Mesendoderm (in vitro differentiated cells): ENCODE measurements around the gene CDH23.

ENCODE experiments used
- DNase-seq: peaks from one replicate; pipeline ENCODE4 v3.0.0; 2013
- H2AK5ac ChIP-seq: 2 replicates; pipeline ENCODE4 v1.6.1; 2013; ENCODE audit warnings: low read length, inconsistent platforms
- H2BK120ac ChIP-seq: 2 replicates; pipeline ENCODE4 v1.6.1; 2013; ENCODE audit warnings: low read depth, mild to moderate bottlenecking, low read length, moderate library complexity, mixed read lengths
- H2BK15ac ChIP-seq: replicated peaks from 2 replicates; pipeline ENCODE4 v1.6.1; 2013; ENCODE audit warnings: low read depth, mild to moderate bottlenecking, moderate library complexity
- H2BK5ac ChIP-seq: 2 replicates; pipeline ENCODE4 v1.6.1; 2013; ENCODE audit warnings: low read length, inconsistent platforms
- H3K18ac ChIP-seq: 2 replicates; pipeline ENCODE4 v1.6.1; 2013; ENCODE audit warnings: mild to moderate bottlenecking, low read length, mixed read lengths
- H3K23ac ChIP-seq: one replicate; pipeline ENCODE4 v1.6.1; 2013; ENCODE audit warnings: low read length
- H3K27ac ChIP-seq: 2 replicates; pipeline ENCODE4 v1.5.1; 2013; ENCODE audit warnings: low read depth, mild to moderate bottlenecking, inconsistent platforms, low read length, moderate library complexity
- H3K27me3 ChIP-seq: 2 replicates; pipeline ENCODE4 v1.6.1; 2013; ENCODE audit warnings: low read length, control low read depth, mild to moderate bottlenecking, inconsistent platforms; ENCODE audit not compliant: insufficient read depth, poor library complexity
- H3K36me3 ChIP-seq: 2 replicates; pipeline ENCODE4 v1.6.1; 2013; ENCODE audit warnings: low read length, inconsistent platforms; ENCODE audit not compliant: control insufficient read depth, insufficient read depth
- H3K4ac ChIP-seq: one replicate; pipeline ENCODE4 v1.6.1; 2013; ENCODE audit warnings: low read depth, mild to moderate bottlenecking, low read length, moderate library complexity
- H3K4me1 ChIP-seq: 2 replicates; pipeline ENCODE4 v1.6.1; 2013; ENCODE audit warnings: low read depth, low read length, inconsistent platforms; ENCODE audit not compliant: control insufficient read depth
- H3K4me2 ChIP-seq: 2 replicates; pipeline ENCODE4 v1.6.1; 2013; ENCODE audit warnings: low read length
- H3K4me3 ChIP-seq: 2 replicates; pipeline ENCODE4 v1.5.1; 2013; ENCODE audit warnings: mild to moderate bottlenecking, low read length
- H3K56ac ChIP-seq: one replicate; pipeline ENCODE4 v1.6.1; 2013; ENCODE audit warnings: low read length
- H3K79me1 ChIP-seq: 2 replicates; pipeline ENCODE4 v1.6.1; 2013; ENCODE audit warnings: low read length, inconsistent platforms
- H3K79me2 ChIP-seq: 2 replicates; pipeline ENCODE4 v1.6.1; 2013; ENCODE audit warnings: mild to moderate bottlenecking, low read length; ENCODE audit not compliant: control insufficient read depth, insufficient read depth
- H3K9ac ChIP-seq: 2 replicates; pipeline ENCODE4 v1.6.1; 2013; ENCODE audit warnings: low read length, inconsistent platforms
- H4K5ac ChIP-seq: one replicate; pipeline ENCODE4 v1.6.1; 2013; ENCODE audit warnings: low read length
- H4K8ac ChIP-seq: one replicate; pipeline ENCODE4 v1.6.1; 2013; ENCODE audit warnings: low read depth, mild to moderate bottlenecking, control low read depth, low read length, moderate library complexity
- WGBS: extraction: QIAGEN DNeasy Blood & Tissue Kit; methylation state at CpG from one replicate; pipeline ENCODE4 v1.1.7; 2013; ENCODE audit warnings: low lambda C conversion rate, missing lambda C conversion rate; ENCODE audit not compliant: insufficient coverage; ENCODE audit errors: extremely low coverage; 5-methylcytosine and 5-hydroxymethylcytosine counted together

Gene CDH23

GRCh38 chr10:71478813-71479365 is 82.2 kb downstream of the CDH23 start:
- H3K79me1 ChIP-seq = no peaks in the 10 kb centered on the region
- no peaks in the 10 kb centered on the region for H3K27me3 ChIP-seq
- no peak overlapping the region for H4K8ac ChIP-seq

GRCh38 chr10:71479831-71480230 is 83.1 kb downstream of the CDH23 start:
- H2BK15ac ChIP-seq = no peak overlapping the region
- no CpG with 5 or more reads among the region's 5 CpGs for WGBS
- H2BK120ac ChIP-seq = no peak overlapping the region
- H3K36me3 ChIP-seq = no peaks in the 10 kb centered on the region
- H3K4ac ChIP-seq = no peak overlapping the region
- H2BK5ac ChIP-seq = no peak overlapping the region
- H4K8ac ChIP-seq = no peak overlapping the region
- H3K27ac ChIP-seq = no peak overlapping the region
- DNase-seq = no peak
- no peak overlapping the region for H3K4me2 ChIP-seq
- H3K79me1 ChIP-seq = no peaks in the 10 kb centered on the region
- no peak overlapping the region for H3K4me3 ChIP-seq
- no peak overlapping the region for H2AK5ac ChIP-seq
- no peak overlapping the region for H3K23ac ChIP-seq
- no peaks in the 10 kb centered on the region for H3K79me2 ChIP-seq
- H3K4me1 ChIP-seq = peaks cover 3% of the 10 kb centered on the region
- no peak overlapping the region for H3K9ac ChIP-seq
- H3K18ac ChIP-seq = no peak overlapping the region
- H3K56ac ChIP-seq = no peak overlapping the region
- no peaks in the 10 kb centered on the region for H3K27me3 ChIP-seq
- no peak overlapping the region for H4K5ac ChIP-seq

More at GRCh38 chr10:71478813-71479365, 82.2 kb downstream of the CDH23 start:
- Histone ChIP-seq H3K4me1 (peaks cover 3% of the 10 kb centered on the region), H3K4me2 (no peak overlapping the region), H3K23ac (no peak overlapping the region), H3K9ac (no peak overlapping the region), H3K4me3 (no peak overlapping the region), H2BK15ac (no peak overlapping the region), H3K27ac (no peak overlapping the region), H2BK120ac (no peak overlapping the region), H3K4ac (no peak overlapping the region), H2BK5ac (no peak overlapping the region), H3K36me3 (no peaks in the 10 kb centered on the region), H3K79me2 (no peaks in the 10 kb centered on the region), H3K56ac (no peak overlapping the region), H2AK5ac (no peak overlapping the region), H3K18ac (no peak overlapping the region), H4K5ac (no peak overlapping the region)
- DNase-seq = no peak
- WGBS = no CpG with 5 or more reads among the region's 5 CpGs

- H3K4me1 ChIP-seq = no peaks in the 10 kb centered on the region
- no peak overlapping the region for H3K56ac ChIP-seq
- no peak overlapping the region for H3K4me2 ChIP-seq
- no peak for DNase-seq
- WGBS = no CpG with 5 or more reads among the region's 5 CpGs
- no peak overlapping the region for H4K5ac ChIP-seq
- no peak overlapping the region for H2BK120ac ChIP-seq
- no peaks in the 10 kb centered on the region for H3K27me3 ChIP-seq
- H3K9ac ChIP-seq = no peak overlapping the region
- H3K18ac ChIP-seq = no peak overlapping the region
- H2BK5ac ChIP-seq = no peak overlapping the region
- no peaks in the 10 kb centered on the region for H3K79me1 ChIP-seq
- H2AK5ac ChIP-seq = no peak overlapping the region
- no peaks in the 10 kb centered on the region for H3K36me3 ChIP-seq
- no peak overlapping the region for H4K8ac ChIP-seq
- H3K23ac ChIP-seq = no peak overlapping the region
- no peak overlapping the region for H3K4me3 ChIP-seq
- no peak overlapping the region for H2BK15ac ChIP-seq
- no peaks in the 10 kb centered on the region for H3K79me2 ChIP-seq
- no peak overlapping the region for H3K27ac ChIP-seq
- no peak overlapping the region for H3K4ac ChIP-seq
These were observed 83.9 kb downstream of the CDH23 start for GRCh38 chr10:71480662-71481061.

GRCh38 chr10:71481746-71482410 is 85.2 kb downstream of the CDH23 start:
- no peak overlapping the region for H3K23ac ChIP-seq
- no peak overlapping the region for H4K8ac ChIP-seq
- H3K4ac ChIP-seq = no peak overlapping the region
- H3K18ac ChIP-seq = no peak overlapping the region
- H3K36me3 ChIP-seq = no peaks in the 10 kb centered on the region
- no peak overlapping the region for H3K56ac ChIP-seq
- no peak for DNase-seq
- no peak overlapping the region for H3K4me2 ChIP-seq
- no CpG with 5 or more reads among the region's 13 CpGs for WGBS
- no peak overlapping the region for H3K4me3 ChIP-seq
- H3K27me3 ChIP-seq = no peaks in the 10 kb centered on the region
- no peak overlapping the region for H3K9ac ChIP-seq
- no peak overlapping the region for H2BK120ac ChIP-seq
- H3K27ac ChIP-seq = no peak overlapping the region
- no peaks in the 10 kb centered on the region for H3K79me1 ChIP-seq
- H4K5ac ChIP-seq = no peak overlapping the region
- H2BK5ac ChIP-seq = no peak overlapping the region
- H3K79me2 ChIP-seq = no peaks in the 10 kb centered on the region
- H2BK15ac ChIP-seq = no peak overlapping the region
- H3K4me1 ChIP-seq = no peaks in the 10 kb centered on the region
- no peak overlapping the region for H2AK5ac ChIP-seq

- no peak overlapping the region for H3K23ac ChIP-seq
- no peaks in the 10 kb centered on the region for H3K79me1 ChIP-seq
- H4K5ac ChIP-seq = no peak overlapping the region
- no peak overlapping the region for H3K18ac ChIP-seq
- no peak overlapping the region for H3K4me3 ChIP-seq
- H2BK120ac ChIP-seq = no peak overlapping the region
- WGBS = no CpG with 5 or more reads among the region's 6 CpGs
- H3K27ac ChIP-seq = no peak overlapping the region
- H3K56ac ChIP-seq = no peak overlapping the region
- no peaks in the 10 kb centered on the region for H3K79me2 ChIP-seq
- DNase-seq = no peak
- H3K4ac ChIP-seq = no peak overlapping the region
- H2BK5ac ChIP-seq = no peak overlapping the region
- H3K4me1 ChIP-seq = no peaks in the 10 kb centered on the region
- no peaks in the 10 kb centered on the region for H3K36me3 ChIP-seq
- no peaks in the 10 kb centered on the region for H3K27me3 ChIP-seq
- no peak overlapping the region for H4K8ac ChIP-seq
- no peak overlapping the region for H3K4me2 ChIP-seq
- H3K9ac ChIP-seq = no peak overlapping the region
- no peak overlapping the region for H2AK5ac ChIP-seq
- no peak overlapping the region for H2BK15ac ChIP-seq
These were observed 85.9 kb downstream of the CDH23 start for GRCh38 chr10:71482620-71483019.

- H3K4me2 ChIP-seq = no peak overlapping the region
- H3K27ac ChIP-seq = no peak overlapping the region
- no peak overlapping the region for H4K8ac ChIP-seq
- no peaks in the 10 kb centered on the region for H3K4me1 ChIP-seq
- H3K4ac ChIP-seq = no peak overlapping the region
- H2BK5ac ChIP-seq = no peak overlapping the region
- no peaks in the 10 kb centered on the region for H3K36me3 ChIP-seq
- no CpG with 5 or more reads among the region's 4 CpGs for WGBS
- H3K79me2 ChIP-seq = no peaks in the 10 kb centered on the region
- H3K4me3 ChIP-seq = no peak overlapping the region
- H3K23ac ChIP-seq = no peak overlapping the region
- H4K5ac ChIP-seq = no peak overlapping the region
- no peak overlapping the region for H2BK120ac ChIP-seq
- no peak overlapping the region for H2BK15ac ChIP-seq
- no peak overlapping the region for H3K18ac ChIP-seq
- no peak for DNase-seq
- no peaks in the 10 kb centered on the region for H3K27me3 ChIP-seq
- H2AK5ac ChIP-seq = no peak overlapping the region
- H3K56ac ChIP-seq = no peak overlapping the region
- H3K79me1 ChIP-seq = no peaks in the 10 kb centered on the region
- no peak overlapping the region for H3K9ac ChIP-seq
These were observed 86.4 kb downstream of the CDH23 start for GRCh38 chr10:71483135-71483534.
